Esophagus muscularis mucosa (tissue), 4 donors: ENCODE data around the gene DLK2. TPM values are rescaled to one million over a fixed set of nuclear protein-coding genes. Genes with fewer than 3 reads are reported as not detected.

Experiments
- DNase-seq: peaks from one replicate; pipeline ENCODE4 v3.0.0-alpha.2; 2017; ENCODE audit errors: extremely low spot score
- H3K27ac ChIP-seq, 4 donors: fragments of 200-600 bp; sonication (generic); replicated peaks in 1 of 4; 1 replicate in 3 of 4; 2 replicates in 1 of 4; pipeline ENCODE4 v1.5.1; 2016 to 2019; ENCODE audit warnings: mild to moderate bottlenecking in 1 of 4
- H3K27me3 ChIP-seq, 4 donors: fragments of 200-600 bp; sonication (generic); one replicate each; pipeline versions ENCODE4 v1.5.1 to v1.6.0; 2016 to 2019
- H3K36me3 ChIP-seq, 4 donors: fragments of 200-600 bp; sonication (generic); one replicate each; pipeline ENCODE4 v1.5.1; 2016 to 2019
- H3K4me1 ChIP-seq, 4 donors: fragments of 200-600 bp; sonication (generic); one replicate each; pipeline ENCODE4 v1.5.1; 2016 to 2019
- H3K4me3 ChIP-seq, 4 donors: fragments of 200-600 bp; sonication (generic); 1 replicate in 2 of 4; 2 replicates in 2 of 4; pipeline ENCODE4 v1.5.1; 2016 to 2019; ENCODE audit warnings: mild to moderate bottlenecking in 4 of 4, moderate library complexity in 1 of 4
- H3K9me3 ChIP-seq, 4 donors: fragments of 200-600 bp; sonication (generic); 1 replicate in 3 of 4; 2 replicates in 1 of 4; pipeline ENCODE4 v1.5.1; 2016 to 2019
- CTCF ChIP-seq, 3 experiments: fragments of 200-600 bp in 2 of 3; fragments of 450-650 bp in 1 of 3; sonication (generic) in 2 of 3; IDR thresholded peaks; one replicate each; pipeline ENCODE4 v1.5.1; 2017 to 2019; ENCODE audit warnings: antibody characterized with exemption in 3 of 3, mild to moderate bottlenecking in 2 of 3, moderate library complexity in 1 of 3
- EP300 ChIP-seq: sonication (generic); formaldehyde crosslinking; IDR thresholded peaks from one replicate; pipeline ENCODE4 v1.6.1; 2017; ENCODE audit warnings: antibody characterized with exemption
- POLR2A ChIP-seq: fragments of 450-650 bp; IDR thresholded peaks from one replicate; pipeline ENCODE4 v1.6.1; 2017; ENCODE audit warnings: antibody characterized with exemption, moderate library complexity, mild to moderate bottlenecking, low read depth
- POLR2AphosphoS5 ChIP-seq, 2 donors: sonication (generic); formaldehyde crosslinking; IDR thresholded peaks; one replicate each; pipeline ENCODE4 v1.6.1; 2017; ENCODE audit warnings: antibody characterized with exemption in 2 of 2
- WGBS: methylation state at CpG from one replicate; pipeline ENCODE4 v1.1.5; 2018; 5-methylcytosine and 5-hydroxymethylcytosine counted together
- intact Hi-C: fragments of 100-400 bp; cut with DNase I; formaldehyde crosslinking; loops from one replicate; pipeline ENCODE4 v1.15.1; 2023
- total RNA-seq, 4 donors: library from RNA; depleted of rRNA; stranded (reverse); fragments of >200 nt; gene quantifications; one replicate each; pipeline versions ENCODE4 v1.1.0 to v1.2.1, GENCODE V29; 2016

The DLK2 gene
- total RNA-seq, 4 donors from 2014 or later: 0.32 to 0.33 TPM; not detected in 2

GRCh38 chr6:43478008-43478372, 22.6 kb upstream of the DLK2 start:
- TF ChIP-seq EP300: no peak
- TF ChIP-seq POLR2A: no peak
- no peak for TF ChIP-seq CTCF (IDR thresholded peaks at IDR 0.05)
- no peak for TF ChIP-seq POLR2AphosphoS5 (IDR thresholded peaks at IDR 0.05)
- peaks cover 22 to 45% (median 38%) of the 10 kb centered on the region in 4 donors for H3K4me1 ChIP-seq
- H3K36me3 ChIP-seq: peaks cover 0 to 4% (median 0%) of the 10 kb centered on the region in 4 donors
- intact Hi-C loops: no loop called here
- H3K27me3 ChIP-seq: no peaks in the 10 kb centered on the region
- H3K27ac ChIP-seq: peak overlapping the region; percentile 80 to 86 (median 84)
- H3K9me3 ChIP-seq: no peaks in the 10 kb centered on the region
- WGBS: 31% methylated on average over 3 of the region's 3 CpGs
- peak overlapping the region; percentile 72 to 82 (median 80) for H3K4me3 ChIP-seq
- no peak for DNase-seq

GRCh38 chr6:43477235-43478007, 22.1 kb upstream of the DLK2 start, which contains the start of gene TJAP1:
Gene TJAP1 (plus strand): TSS chr6:43477570. CDS start chr6:43499002, 21,432 bp downstream.
- peaks cover 0 to under 1% (median 0%) of the 10 kb centered on the region in 4 donors for H3K36me3 ChIP-seq
- intact Hi-C loops: no loop called here
- H3K4me3 ChIP-seq: peak within 1 kb of the TSS; percentile 72 to 82 (median 80)
- peaks cover 22 to 45% (median 38%) of the 10 kb centered on the region in 4 donors for H3K4me1 ChIP-seq
- whole genome bisulfite sequencing: under 1% methylated on average over 33 of the region's 34 CpGs
- peaks cover 0 to under 1% (median 0%) of the 10 kb centered on the region in 4 donors for H3K27me3 ChIP-seq
- TF ChIP-seq EP300 (no peak), POLR2AphosphoS5 (IDR thresholded peaks at IDR 0.05) (peak; percentile 94), POLR2A (peak; percentile 74), CTCF (IDR thresholded peaks at IDR 0.05) (no peak)
- peak; percentile 97 for DNase-seq
- peak within 1 kb of the TSS; percentile 80 to 86 (median 84) for H3K27ac ChIP-seq
- H3K9me3 ChIP-seq: no peaks in the 10 kb centered on the region

GRCh38 chr6:43476746-43477145, 21.4 kb upstream of the DLK2 start:
- H3K9me3 ChIP-seq: no peaks in the 10 kb centered on the region
- H3K4me1 ChIP-seq: peaks cover 19 to 44% (median 38%) of the 10 kb centered on the region in 4 donors
- no peak for DNase-seq
- H3K27me3 ChIP-seq: peaks cover 0 to 5% (median 0%) of the 10 kb centered on the region in 4 donors
- 28% methylated on average over 2 of the region's 2 CpGs for WGBS
- no peak for TF ChIP-seq POLR2A
- no peak for TF ChIP-seq EP300
- TF ChIP-seq POLR2AphosphoS5 (IDR thresholded peaks at IDR 0.05): no peak
- no peak for TF ChIP-seq CTCF (IDR thresholded peaks at IDR 0.05)
- peak overlapping the region; percentile 72 to 82 (median 80) for H3K4me3 ChIP-seq
- intact Hi-C loops: no loop called here
- H3K36me3 ChIP-seq: no peaks in the 10 kb centered on the region
- H3K27ac ChIP-seq: peak overlapping the region; percentile 80 to 86 (median 84)

- Histone ChIP-seq H3K4me3 (no peak overlapping the region), H3K4me1 (peaks cover 17 to 35% (median 33%) of the 10 kb centered on the region in 4 donors), H3K27ac (no peak overlapping the region), H3K36me3 (no peaks in the 10 kb centered on the region), H3K9me3 (no peaks in the 10 kb centered on the region), H3K27me3 (peaks cover 0 to 6% (median 0%) of the 10 kb centered on the region in 4 donors)
- intact Hi-C loops: no loop called here
- no peak for TF ChIP-seq EP300
- TF ChIP-seq POLR2AphosphoS5 (IDR thresholded peaks at IDR 0.05): no peak
- WGBS: 84% methylated on average over 6 of the region's 6 CpGs
- no peak for DNase-seq
Observed at GRCh38 chr6:43475516-43475915, 20.2 kb upstream of the DLK2 start.

GRCh38 chr6:43472515-43472914, 17.2 kb upstream of the DLK2 start:
- Histone ChIP-seq H3K36me3 (no peaks in the 10 kb centered on the region), H3K4me1 (peaks cover 2 to 7% (median 5%) of the 10 kb centered on the region in 4 donors), H3K9me3 (no peaks in the 10 kb centered on the region), H3K27me3 (peaks cover 0 to 27% (median 0%) of the 10 kb centered on the region in 4 donors), H3K27ac (no peak overlapping the region), H3K4me3 (no peak overlapping the region)
- TF ChIP-seq POLR2AphosphoS5 (IDR thresholded peaks at IDR 0.05) (no peak), POLR2A (no peak), CTCF (IDR thresholded peaks at IDR 0.05) (no peak), EP300 (no peak)
- 94% methylated on average over 4 of the region's 4 CpGs for WGBS
- intact Hi-C loops: no loop called here
- DNase-seq: no peak
